ENCODE results near the gene VTN. TPM values are rescaled to one million over a fixed set of nuclear protein-coding genes. Genes with fewer than 3 reads are reported as not detected.

The VTN gene
- total RNA-seq = not detected in 2 replicates
- 0.68 and 1.1 TPM in 2 replicates for polyA plus RNA-seq
- polyA plus RNA-seq (2011; cell fraction: cytosol; rRNA removed) = 0.26 and 0.55 TPM in 2 replicates
- polyA plus RNA-seq (2011; cell fraction: nucleus; rRNA removed) = 0.68 and 0.77 TPM in 2 replicates
- polyA plus RNA-seq (2012) = 0.31 and 0.40 TPM in 2 replicates
- 0.34 TPM in 1 of 2 replicates, not detected in the other for polyA minus RNA-seq
- polyA minus RNA-seq (2011; cell fraction: cytosol; rRNA and poly(A)+ RNA removed) = 16.3 TPM
- 0.34 TPM in 1 of 2 replicates, not detected in the other for polyA minus RNA-seq (2011; cell fraction: nucleus; rRNA and poly(A)+ RNA removed)
- Bru-seq, nascent RNA = not detected
- not detected for BruChase-seq, experiment 1, labeled RNA remaining after a 6-hour chase
- not detected for BruChase-seq, experiment 2, labeled RNA remaining after a 2-hour chase
- long read RNA-seq = 0 reads

DNA sequence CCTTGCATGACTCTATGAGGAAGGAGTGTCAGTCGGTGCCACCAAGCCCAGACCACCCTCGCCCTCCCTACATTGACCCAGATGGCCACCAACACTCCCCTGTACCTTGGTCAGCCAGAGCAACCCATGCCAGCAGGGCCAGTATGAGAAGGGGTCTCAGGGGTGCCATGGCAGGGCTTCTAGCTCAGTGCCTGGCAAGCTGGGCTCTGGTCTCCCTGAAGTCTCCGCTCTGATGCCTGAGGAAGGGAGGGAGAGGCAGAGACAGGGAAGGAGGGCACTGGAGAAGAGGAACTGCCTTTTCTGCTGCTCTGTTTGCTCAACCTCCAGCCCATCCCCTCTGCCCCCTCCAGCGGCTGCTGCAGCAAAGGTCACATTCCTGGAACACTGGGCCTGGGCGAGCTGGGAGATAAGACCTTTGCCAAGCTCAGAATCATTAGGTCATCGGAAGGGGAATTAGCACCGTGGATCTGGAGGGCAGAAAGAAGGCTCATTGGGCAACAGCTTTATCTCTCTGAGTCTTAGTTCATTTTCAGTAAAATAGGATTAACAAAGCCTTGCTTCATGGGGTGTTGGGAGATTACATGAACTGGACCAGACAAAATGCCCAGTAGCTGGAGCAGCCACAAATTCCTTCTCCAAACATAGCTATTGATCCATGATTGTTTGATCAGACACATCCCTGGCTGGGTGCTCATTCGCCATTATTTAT is at the start of gene VTN:
VTN (minus strand) TSS at position 273 of the 709 bp plus-strand sequence; CDS start at position 169, 104 bp downstream.
- H3K4me2 ChIP-seq (ENCODE audit: insufficient read depth, low read length) = peak within 1 kb of the TSS; percentile 74
- no TSS peak for BruUV-seq (replicated peaks)
- H3K36me3 ChIP-seq (ENCODE audit: control insufficient read depth in 2 of 2, extremely low read depth in 1 of 2, insufficient read depth in 2 of 2, low read length in 2 of 2) = no peaks in the 10 kb centered on the region
- no peaks in the 10 kb centered on the region for H3K9me3 ChIP-seq (replicated peaks; ENCODE audit: control insufficient read depth, insufficient read depth, low read length)
- no peak within 1 kb of the TSS for H3K9ac ChIP-seq (replicated peaks; ENCODE audit: extremely low read depth, insufficient read depth, low read length)
- no peaks in the 10 kb centered on the region for H3K9me1 ChIP-seq (replicated peaks; ENCODE audit: control insufficient read depth, extremely low read depth, insufficient read depth, low read length)
- H3K4me1 ChIP-seq (ENCODE audit: control insufficient read depth, extremely low read depth, insufficient read depth, low read length) = peaks cover 13% of the 10 kb centered on the region
- intact Hi-C loops (cut with micrococcal nuclease) = loop anchor here (1.0 kb wide), 1 partner anchor 13 kb away; the partner anchor contains the start of gene POLDIP2
- FAIRE-seq = peak; percentile 68
- no peak for TF ChIP-seq JUN (IDR thresholded peaks at IDR 0.05; ENCODE audit: borderline replicate concordance, insufficient read depth, insufficient read length, low read depth)
- no peak for TF ChIP-seq POLR2A (IDR thresholded peaks at IDR 0.05; ENCODE audit: low read depth, low read length)
- peak; percentile 40 for TF ChIP-seq POLR2AphosphoS5 (IDR thresholded peaks at IDR 0.05; ENCODE audit: insufficient read depth, low read depth, low read length)
- TF ChIP-seq MYC (IDR thresholded peaks at IDR 0.05; ENCODE audit: low read depth, low read length) = no peak
- peak; percentile 23 for TF ChIP-seq GATA2 (IDR thresholded peaks at IDR 0.05; ENCODE audit: insufficient read depth, insufficient read length, low read depth, low read length)
- TF ChIP-seq MAX (IDR thresholded peaks at IDR 0.05; ENCODE audit: insufficient read depth, insufficient read length) = no peak
- TF ChIP-seq EZH2 (IDR thresholded peaks at IDR 0.05; ENCODE audit: borderline replicate concordance, low read depth, low read length, severe bottlenecking) = no peak
- no peak for TF ChIP-seq FOS (IDR thresholded peaks at IDR 0.05; ENCODE audit: borderline replicate concordance, insufficient read depth, low read length)
- TF ChIP-seq CTCF (IDR thresholded peaks at IDR 0.05; ENCODE audit: extremely low read depth in 1 of 2, insufficient read depth in 1 of 2, low read depth in 1 of 2, low read length in 2 of 2) = no peak
- H3K27me3 ChIP-seq (ENCODE audit: control insufficient read depth in 2 of 2, insufficient read depth in 2 of 2, low read length in 2 of 2) = no peaks in the 10 kb centered on the region
- H3K27ac ChIP-seq (ENCODE audit: insufficient read depth, low read depth, low read length) = no peak within 1 kb of the TSS
- DNase-seq (ENCODE audit: low read depth, low spot score) = peak; percentile 16
- ChIA-PET CTCF (interaction anchor here (0.7 to 6.7 kb wide), 3 partner anchors 14 to 46 kb away, joined by 3 to 36 read pairs (median 4); no protein-coding TSS in a partner anchor), POLR2A (interaction anchor here (1.6 kb wide), 1 partner anchor 23 kb away, joined by 4 read pairs; no protein-coding TSS in a partner anchor)
- H4K20me1 ChIP-seq (replicated peaks; ENCODE audit: control insufficient read depth, extremely low read depth, insufficient read depth, low read length) = no peaks in the 10 kb centered on the region
- peak within 1 kb of the TSS; percentile 0 for H2AFZ ChIP-seq (ENCODE audit: low read depth, low read length)
- no peak within 1 kb of the TSS for H3K4me3 ChIP-seq (replicated peaks in 1 of 3; ENCODE audit: insufficient read depth in 1 of 3, low read depth in 1 of 3, low read length in 3 of 3)
- dilution Hi-C loops (cut with MboI; ENCODE audit: extremely low pct_ligation_motif_present, low sequenced_read_pairs) = no loop called here
- no peaks in the 10 kb centered on the region for H3K79me2 ChIP-seq (ENCODE audit: control insufficient read depth, insufficient read depth, low read length)

All from endothelial cell of umbilical vein (primary cell).